ENCODE data around the gene PIGP.
"Not testable (repeated sequence)": the region's sequence is repeated elsewhere in the genome, so short reads cannot be mapped to it uniquely, and the experiment has no call there.

The PIGP gene

DNA sequence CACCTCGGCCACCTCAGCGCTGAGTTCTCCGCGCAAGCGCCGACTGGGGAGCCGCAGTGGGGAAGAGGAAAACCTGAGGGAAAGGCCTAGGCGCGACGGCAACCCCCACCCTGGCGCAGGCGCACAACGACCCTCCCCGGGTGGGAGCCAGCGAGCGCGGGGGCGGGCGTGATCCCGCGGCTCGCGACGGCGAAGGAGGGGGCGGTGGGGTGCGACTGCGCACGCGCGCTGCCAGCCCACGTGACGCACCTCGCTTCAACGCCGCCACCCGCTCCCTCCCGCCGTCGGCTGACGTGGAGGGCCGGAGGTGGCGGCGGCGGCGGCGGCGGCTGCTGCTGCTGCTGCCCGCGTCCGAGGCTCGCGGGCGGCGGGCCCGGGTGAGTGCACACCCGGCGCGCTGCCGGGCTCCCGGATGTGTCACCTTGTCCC, at the start of gene PIGP, which contains the start of gene TTC3:
Gene PIGP (minus strand): TSS at position 84 of the 429 bp plus-strand sequence. CDS start 556 bp downstream, outside the sequence.
Gene TTC3 (plus strand): TSS at position 267 of the 429 bp plus-strand sequence. CDS start 14,004 bp downstream, outside the sequence.
- peak; percentile 96 for DNase-seq

DNA sequence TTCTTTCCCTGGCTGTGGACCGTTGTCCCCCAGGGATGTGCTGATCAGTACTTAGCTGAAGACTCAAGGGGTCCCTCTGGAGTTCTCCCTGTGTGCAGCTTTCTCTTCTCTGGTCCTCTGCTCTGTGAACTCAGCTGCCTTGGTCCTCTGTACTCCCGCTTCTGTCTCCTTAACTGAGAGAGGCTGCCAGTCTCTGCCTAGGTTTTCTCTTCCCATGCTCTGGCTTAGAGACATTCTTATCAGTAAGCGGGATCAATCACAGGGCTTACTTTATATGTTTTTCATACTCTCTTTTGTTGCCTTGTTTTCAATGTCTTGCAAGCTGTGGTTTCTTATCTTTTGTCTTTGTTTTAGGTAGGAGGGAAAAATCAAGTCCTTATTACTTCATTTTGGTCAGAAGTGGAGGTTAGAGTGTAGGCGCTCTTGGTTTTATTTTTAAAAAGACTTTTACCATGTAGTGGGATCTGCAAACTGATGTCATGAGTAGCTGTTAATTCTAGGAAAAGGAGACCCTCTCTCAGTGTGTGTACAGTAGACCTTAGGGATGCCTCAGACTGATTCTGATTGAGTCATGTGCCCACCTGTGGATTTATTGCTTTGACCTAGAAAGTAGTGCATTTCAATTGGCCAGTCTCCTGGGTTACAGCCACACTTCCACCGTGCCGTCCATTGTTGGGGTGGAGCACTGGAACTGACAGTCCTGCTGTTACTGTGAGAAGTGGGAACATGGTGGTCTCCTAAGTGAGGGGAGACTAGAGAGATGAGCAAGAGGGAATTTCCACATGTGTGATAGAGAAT, 46.7 kb upstream of the PIGP start:
- no peak for DNase-seq

DNA sequence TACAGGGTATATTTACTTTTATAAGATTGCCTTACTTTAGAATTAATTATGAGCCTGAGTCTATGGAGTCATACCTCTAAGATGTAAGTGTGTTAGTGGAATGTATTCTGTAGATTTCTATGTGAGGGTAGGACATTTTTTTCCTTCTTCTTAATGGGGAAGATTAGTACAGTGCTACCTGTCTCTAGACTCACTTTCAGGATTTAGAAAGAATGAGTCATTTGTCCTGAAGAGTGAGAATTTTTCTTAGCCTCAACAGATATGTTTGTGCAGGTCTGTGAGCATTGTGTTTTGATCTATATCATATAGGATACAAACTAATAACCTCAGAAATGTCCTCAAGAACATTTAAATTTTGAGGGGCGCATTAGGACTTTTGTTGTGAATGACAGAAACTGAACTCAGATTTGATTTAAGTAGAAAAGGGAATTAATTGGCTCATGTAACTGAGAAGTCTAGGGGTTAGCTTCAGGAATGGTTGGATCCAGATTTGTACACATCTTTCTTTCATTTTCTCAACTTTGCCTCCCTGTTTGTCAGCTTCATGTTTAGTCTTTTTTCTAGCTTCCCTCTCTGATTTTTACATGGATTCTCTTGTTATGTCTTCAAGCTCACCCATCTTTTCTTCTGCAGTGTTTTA, 45.4 kb upstream of the PIGP start:
- no peak for DNase-seq

DNA sequence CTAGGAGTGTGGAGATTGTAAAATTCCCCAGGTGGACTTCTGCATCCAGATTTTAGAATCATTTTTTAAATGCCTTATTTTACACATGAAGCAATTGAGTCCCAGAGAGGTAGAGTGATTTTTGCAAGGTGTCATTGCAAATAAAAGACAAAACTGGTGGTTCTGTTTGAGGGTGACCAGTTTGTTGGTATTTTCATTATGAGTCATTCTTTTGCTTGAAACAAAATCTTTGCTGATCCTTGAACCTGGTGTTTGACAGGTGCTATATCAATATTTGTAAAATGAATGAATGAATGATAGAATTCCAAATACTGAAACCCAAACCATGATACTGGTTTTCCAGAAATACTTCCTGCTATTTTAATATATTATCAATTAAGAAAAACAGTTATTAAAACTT, 44.3 kb upstream of the PIGP start:
- no peak for DNase-seq

DNA sequence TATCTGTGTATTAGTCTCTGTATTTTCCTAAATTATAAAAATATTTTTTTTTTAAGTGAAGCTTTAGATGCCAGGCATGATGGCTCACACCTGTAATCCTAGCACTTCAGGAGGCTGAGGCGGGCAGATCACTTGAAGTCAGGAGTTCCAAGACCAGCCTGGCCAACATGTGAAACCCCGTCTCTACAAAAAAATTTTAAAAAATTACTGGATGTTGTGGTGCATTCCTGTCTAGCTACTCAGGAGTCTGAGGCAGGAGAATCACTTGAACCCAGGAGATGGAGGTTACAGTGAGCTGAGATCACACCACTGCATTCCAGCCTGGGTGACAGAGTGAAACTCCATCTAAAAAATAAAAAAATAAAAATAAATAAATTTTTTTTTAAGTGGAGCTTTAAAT, 43.6 kb upstream of the PIGP start:
- DNase-seq, result not testable (repeated sequence)

DNA sequence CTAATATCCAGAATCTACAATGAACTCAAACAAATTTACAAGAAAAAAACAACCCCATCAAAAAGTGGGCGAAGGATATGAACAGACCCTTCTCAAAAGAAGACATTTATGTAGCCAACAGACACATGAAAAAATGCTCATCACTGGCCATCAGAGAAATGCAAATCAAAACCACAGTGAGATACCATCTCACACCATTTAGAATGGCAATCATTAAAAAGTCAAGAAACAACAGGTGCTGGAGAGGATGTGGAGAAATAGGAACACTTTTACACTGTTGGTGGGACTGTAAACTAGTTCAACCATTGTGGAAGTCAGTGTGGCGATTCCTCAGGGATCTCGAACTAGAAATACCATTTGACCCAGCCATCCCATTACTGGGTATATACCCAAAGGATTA, 41.4 kb upstream of the PIGP start:
- not testable (repeated sequence) for DNase-seq

DNA sequence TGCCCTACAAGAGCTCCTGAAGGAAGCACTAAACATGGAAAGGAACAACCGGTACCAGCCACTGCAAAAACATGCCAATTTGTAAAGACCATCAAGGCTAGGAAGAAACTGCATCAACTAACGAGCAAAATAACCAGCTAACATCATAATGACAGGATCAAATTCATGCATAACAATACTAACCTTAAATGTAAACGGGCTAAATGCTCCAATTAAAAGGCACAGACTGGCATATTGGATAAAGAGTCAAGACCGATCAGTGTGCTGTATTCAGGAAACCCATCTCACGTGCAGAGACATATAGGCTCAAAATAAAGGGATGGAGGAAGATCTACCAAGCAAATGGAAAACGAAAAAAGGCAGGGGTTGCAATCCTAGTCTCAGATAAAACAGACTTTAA, 38.2 kb upstream of the PIGP start:
- DNase-seq, result not testable (repeated sequence)

DNA sequence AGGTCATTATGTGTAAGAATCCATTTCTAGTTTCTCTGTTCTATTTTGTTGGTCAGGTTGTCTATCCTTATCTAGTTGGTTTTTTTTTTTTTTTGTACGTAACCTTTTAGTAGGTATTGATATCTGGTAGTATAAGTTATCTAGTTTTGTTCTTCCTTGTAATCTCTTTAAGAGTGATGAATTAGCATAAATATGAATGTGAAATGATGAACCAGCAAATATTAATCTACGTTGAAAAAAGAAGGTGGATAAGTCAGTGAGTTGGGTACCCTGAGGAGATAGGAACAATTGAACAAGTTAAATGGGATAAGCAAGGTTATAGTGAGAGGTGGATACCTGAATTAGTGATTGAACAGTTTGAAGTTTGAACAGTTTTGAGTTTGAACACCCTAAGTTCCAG, 34.1 kb upstream of the PIGP start:
- no peak for DNase-seq

DNA sequence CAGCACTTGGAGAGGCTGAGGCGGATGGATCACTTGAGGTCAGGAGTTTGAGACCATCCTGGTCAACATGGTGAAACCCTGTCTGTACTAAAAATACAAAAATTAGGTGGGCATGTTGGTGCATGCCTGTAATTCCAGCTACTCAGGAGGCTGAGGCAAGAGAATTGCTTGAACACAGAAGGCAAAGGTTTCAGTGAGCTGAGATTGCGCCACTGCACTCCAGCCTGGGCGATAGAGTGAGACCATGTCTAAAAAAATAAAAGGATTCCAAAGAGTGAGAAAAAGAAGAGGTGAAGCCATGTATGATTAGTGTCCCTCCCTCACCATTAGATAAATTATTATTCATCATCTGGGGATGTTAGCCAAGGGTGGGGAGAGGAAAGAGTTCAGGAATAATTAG, 29.9 kb upstream of the PIGP start:
- not testable (repeated sequence) for DNase-seq

DNA sequence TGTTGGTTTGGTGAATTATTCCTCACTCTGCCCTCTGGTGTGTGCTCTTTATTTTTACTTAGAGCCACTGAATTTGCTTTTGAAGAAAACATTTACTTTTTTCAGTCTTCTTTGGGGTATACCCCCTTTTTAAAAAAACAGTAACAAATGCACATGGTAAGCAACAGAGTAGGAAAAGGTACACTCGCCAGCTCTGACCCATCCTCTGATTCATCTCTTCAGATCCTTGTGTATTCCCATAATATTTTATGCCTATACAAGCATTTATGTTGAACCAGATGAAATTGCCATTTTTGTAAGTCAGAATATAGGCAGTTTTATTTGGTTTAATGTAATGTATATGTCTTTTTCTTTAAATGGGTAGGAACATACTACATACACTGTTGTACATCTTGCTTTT, 28.5 kb upstream of the PIGP start:
- no peak for DNase-seq

DNA sequence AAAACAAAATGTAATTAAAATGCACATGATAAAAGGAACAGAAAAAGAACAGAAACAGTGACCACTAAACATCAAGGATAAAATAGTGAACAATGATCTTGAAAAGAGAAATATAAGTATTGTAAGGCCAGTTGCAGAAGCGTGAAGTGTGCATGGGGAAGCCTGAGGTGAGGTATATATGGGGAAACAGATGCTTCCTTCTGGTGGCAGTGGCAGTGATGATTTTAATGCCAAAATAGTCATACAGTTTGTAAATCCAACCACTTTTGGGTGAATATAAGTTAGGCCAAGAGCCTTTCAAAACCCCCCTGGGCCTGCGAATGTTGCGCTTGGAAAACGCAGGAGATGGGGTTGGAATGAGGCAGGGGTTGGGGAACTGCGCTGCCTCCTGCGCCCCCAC, 27.4 kb upstream of the PIGP start:
- no peak for DNase-seq

DNA sequence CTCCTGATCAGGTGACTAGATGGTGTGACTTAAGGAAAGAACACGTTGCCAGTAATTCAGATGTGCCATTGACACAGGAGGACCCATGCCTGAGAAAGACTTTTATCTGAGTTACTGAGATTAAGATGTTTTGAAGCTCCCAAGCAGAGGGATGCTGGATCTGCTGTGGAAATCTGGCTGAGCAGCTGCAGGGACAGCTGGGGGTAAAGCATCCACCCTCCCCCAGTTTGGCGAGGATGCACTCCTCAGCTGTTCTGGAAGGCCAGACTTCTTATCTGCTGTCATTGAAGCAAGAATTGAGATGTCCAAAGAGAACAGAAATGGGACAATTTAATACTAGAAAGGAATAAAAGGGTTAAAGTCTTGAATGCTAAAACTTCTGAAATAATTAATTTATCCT, 25.9 kb upstream of the PIGP start:
- no peak for DNase-seq

DNA sequence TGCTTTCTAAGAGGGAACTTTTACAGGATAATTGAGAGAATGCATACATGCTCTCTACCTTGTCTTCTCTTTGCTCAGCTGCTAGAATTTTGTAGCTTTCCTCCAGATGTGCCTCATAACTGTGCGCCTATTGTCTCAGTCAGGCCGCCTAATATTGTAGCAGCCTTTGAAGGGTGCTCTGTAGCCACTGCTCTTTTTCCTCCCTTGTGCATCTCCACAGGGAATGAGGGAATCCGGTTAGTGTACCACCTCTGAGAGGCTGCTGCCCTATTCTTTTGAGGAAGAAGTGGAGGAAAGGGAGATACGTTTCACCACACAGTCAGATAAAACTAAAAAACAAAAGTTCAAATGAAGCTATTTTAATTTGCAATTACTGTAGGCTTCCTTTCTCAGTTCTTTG, 22.9 kb upstream of the PIGP start:
- no peak for DNase-seq

DNA sequence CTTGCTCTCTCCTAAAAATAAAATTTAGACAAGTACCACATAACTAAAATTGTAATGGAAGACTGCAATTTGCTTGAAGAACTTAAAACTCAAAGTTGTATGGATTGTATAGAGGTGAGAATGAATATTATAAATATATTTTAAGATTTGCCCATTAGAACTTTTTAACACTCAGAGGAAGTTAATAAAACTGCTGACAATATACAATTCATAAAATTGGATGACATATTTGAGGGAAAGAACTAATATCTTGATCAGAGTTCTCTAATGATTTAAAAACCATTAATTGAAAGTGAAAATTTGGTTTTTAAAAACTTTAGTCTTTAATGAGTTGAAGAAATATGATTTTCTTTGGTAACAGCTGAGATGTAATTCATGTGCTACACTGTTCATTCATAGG, 21.1 kb upstream of the PIGP start:
- no peak for DNase-seq

DNA sequence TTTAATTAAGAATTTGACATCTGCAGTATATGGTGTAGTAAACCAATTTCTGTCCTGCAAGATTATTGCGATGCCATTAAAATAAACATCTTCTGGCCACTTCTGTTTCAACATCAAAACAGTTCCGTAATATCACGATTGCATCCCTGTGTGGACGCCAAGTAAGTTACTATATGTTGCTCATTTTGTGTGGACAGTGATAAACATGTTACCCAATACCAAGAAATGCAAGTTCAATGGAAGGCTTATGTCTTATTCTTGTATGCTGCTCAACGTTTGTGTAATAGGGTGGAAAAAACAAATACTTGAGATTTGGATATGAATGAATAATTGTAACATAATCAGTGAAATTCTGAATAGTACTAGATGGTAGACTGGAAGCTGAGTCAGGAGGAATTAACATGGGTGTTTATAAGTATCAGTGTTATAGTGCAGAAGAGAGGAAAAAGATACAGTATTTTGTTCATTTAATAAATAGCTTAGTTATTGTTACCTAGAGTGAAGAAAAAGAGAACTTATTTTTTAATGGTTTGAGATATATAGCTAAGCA, 15.4 kb upstream of the PIGP start:
- DNase-seq, result no peak

DNA sequence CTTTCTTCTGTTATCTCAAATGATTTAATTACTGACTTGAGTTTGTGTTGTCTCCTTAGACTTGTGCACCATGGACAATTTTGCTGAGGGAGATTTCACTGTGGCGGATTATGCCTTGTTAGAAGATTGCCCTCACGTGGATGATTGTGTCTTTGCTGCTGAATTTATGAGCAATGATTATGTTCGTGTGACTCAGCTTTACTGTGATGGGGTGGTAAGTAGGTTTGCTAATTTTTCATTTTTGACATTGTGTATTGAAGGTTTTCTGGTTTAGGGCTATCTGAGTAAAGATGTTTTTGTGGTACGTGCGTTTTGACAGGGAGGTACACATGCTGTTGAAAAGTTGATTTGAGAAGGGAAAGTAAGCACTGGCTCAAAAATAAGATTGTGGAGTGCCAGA, 14.3 kb upstream of the PIGP start:
- no peak for DNase-seq

DNA sequence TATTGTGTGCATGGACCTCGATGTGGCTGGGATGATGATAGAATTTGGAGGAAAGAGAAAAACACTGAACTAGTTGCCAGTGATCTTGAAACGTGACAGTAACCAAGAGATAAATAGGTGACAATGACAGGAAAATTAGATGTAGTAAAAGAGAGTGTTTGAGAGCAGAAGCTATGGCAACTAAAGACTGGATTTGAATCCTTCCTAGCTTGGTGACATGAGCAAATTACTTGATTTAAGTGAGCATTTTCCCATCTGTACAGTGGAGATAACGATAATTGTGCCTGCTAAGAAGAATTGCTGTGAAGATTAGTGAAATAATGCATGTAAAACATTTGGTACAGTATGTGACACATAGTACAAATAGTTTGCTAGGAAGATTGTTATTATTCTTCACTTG, 12.9 kb upstream of the PIGP start:
- no peak for DNase-seq

DNA sequence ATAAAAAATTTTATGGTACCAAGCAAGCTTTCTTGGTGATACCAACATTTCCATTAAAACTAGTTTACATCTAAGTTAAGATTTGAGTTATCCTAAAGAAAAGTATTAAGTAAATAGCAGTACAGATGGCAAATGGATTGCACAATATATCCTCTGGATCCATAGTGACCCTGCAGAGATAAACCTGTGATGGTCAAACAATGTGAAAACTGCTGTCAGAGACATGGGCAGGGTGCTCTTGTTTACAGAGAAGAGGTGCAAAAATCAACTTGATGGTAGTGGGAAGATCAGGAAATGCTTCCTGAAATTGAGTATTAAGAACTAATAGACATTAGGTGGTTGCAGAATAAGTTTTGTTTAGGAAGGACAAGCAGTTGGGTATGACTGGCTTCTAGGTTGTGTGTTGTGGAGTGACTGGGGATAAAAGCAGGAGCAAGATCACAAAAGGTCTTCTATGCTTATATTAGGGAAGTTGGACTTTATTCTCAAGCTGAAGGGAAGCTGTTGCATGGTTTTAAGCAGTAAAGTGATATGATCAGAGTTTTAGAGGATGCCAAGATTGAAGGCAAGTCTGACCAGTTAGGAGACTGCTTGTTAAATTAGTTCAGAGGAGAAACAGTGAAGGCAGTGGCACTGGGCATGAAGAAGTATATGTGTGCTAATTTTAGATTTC, 10.1 kb upstream of the PIGP start:
- DNase-seq, result no peak

DNA sequence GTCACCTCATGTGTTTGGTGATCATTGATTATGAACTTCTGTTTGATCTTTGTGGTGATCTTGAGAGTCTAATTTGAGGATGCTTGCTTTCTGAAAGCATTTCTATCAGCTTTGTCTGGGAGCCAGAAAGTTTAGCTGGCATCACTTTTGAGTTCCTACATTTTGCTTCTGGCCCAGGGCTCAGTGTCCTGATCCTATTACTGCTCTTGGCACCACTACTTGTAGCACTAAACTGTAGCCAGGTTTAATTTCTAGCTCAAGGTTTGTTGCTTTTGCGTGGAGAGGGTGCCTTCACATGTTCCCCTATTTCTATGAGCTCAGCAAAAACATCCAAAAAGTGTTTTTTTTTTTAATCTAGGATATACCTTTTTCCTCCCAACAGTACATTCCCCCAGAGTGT, 9.5 kb upstream of the PIGP start:
- DNase-seq, result no peak

DNA sequence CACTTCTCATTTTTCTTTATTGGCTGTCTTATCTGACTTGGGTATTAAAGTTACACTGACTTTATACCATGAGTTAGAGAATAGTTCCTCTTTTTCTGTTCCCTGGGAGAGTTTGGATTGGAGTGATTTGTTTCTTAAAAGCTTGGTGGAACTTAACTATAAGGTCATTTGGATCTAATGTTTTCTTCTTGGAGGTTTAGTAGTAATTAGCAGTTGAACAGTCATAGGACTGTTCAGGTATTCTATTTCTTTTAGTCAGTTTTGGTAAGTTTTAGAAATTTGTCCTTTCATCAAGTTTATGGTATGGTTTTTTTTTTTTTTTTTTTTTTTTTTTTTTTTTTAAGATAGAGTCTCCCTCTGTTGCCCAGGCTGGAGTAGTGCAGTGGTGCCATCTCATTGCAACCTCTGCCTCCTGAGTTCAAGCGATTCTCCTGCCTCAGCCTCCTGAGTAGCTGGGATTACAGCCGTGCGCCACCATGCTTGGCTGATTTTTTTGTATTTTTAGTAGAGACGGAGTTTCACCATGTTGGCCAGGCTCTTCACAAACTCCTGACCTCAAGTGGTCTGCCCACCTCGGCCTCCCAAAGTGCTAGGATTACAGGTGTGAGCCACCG, 6.4 kb upstream of the PIGP start:
- DNase-seq, result peak; percentile 16

DNA sequence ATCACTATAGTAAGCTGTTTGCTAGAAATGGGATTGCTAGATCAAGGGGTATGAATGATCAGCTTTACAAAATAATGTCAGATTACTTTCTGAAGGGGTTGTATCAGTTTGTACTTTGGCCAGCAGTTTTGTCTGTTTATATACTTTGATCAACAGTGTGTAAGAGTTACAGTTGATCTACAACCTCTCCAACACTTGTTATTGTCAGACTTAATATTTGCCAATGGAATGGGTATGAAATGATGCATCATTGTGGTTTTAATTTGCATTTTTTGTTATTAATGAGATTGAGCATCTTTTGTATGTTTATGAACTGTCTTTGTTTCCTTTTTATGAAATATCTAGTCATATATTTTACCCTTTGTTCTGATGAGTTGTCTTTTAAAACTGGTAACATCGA, 4.5 kb upstream of the PIGP start:
- DNase-seq, result no peak

DNA sequence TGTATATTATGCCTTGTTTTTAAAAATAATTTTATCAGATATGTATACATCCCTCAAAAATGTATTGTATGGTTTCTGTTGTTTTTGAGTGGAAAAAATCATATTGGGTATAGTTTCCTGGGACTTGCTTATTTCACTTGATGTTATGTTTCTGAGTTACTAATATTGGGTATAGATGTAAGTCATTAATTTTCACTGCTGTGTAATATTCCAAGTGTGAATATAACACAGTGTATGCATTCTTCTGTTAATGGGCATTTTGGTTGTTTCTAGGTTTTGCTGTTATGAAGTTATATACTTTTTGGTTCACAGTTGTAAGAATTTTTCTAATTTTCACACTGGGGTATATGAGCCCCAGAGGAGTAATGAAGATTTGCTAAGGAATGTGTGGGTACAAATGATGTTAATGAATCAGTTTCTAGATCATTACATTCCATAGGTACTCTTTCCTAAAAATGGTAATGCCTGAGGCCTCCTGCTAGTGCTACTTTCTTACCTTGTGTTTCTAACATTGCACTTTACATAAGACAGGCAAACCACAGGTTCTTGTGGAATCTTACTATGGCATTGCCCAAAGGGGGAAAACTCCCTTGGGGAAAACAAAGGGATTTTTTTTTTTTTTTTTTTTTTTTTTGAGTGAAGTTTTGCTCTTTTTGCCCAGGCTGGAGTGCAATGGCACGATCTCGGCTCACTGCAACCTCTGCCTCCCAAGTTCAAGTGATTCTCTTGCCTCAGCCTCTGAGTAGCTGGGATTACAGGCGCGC, 3.4 kb upstream of the PIGP start:
- no peak for DNase-seq

Data from activated CD4-positive, alpha-beta T cell treated with anti-CD3 and anti-CD28 coated beads, Interleukin-10, Interleukin-2, amounts not matched to agents 100 ng/mL and 50 ng/mL, durations not matched to agents 16 hours and 8 hours (primary cell).